Spleen (tissue), 11 donors: ENCODE measurements around the gene C4orf46. TPM values are rescaled to one million over a fixed set of nuclear protein-coding genes. Genes with fewer than 3 reads are reported as not detected.

Experiments used
- DNase-seq: peaks from one replicate; pipeline ENCODE4 v3.0.0-alpha.2; 2020
- H3K27ac ChIP-seq, 8 donors: fragments of 200-600 bp; sonication (generic) in 7 of 8; 1 replicate in 4 of 8; 2 replicates in 4 of 8; pipeline versions ENCODE4 v1.5.0 to v1.8.0; 2016 to 2021; ENCODE audit warnings: inconsistent platforms in 4 of 8, mild to moderate bottlenecking in 4 of 8, moderate library complexity in 1 of 8
- H3K27me3 ChIP-seq, 7 donors: fragments of 200-600 bp; sonication (generic) in 6 of 7; replicated peaks in 1 of 7; 1 replicate in 4 of 7; 2 replicates in 3 of 7; pipeline versions ENCODE4 v1.5.0 to v1.8.0; 2016 to 2021; ENCODE audit warnings: inconsistent platforms in 3 of 7, mild to moderate bottlenecking in 1 of 7
- H3K36me3 ChIP-seq, 6 donors: fragments of 200-600 bp; sonication (generic) in 5 of 6; 1 replicate in 4 of 6; 2 replicates in 2 of 6; pipeline versions ENCODE4 v1.5.0 to v1.8.0; 2016 to 2021; ENCODE audit warnings: inconsistent platforms in 2 of 6
- H3K4me1 ChIP-seq, 6 donors: fragments of 200-600 bp; sonication (generic) in 5 of 6; 1 replicate in 3 of 6; 2 replicates in 3 of 6; pipeline versions ENCODE4 v1.5.0 to v1.8.0; 2016 to 2021; ENCODE audit warnings: inconsistent platforms in 3 of 6
- H3K4me3 ChIP-seq, 8 donors: fragments of 200-600 bp; sonication (generic) in 7 of 8; 1 replicate in 4 of 8; 2 replicates in 4 of 8; pipeline versions ENCODE4 v1.5.0 to v1.8.0; 2016 to 2021; ENCODE audit warnings: inconsistent platforms in 4 of 8, mild to moderate bottlenecking in 4 of 8, moderate library complexity in 2 of 8
- H3K9me3 ChIP-seq, 8 donors: fragments of 200-600 bp; sonication (generic) in 7 of 8; 1 replicate in 4 of 8; 2 replicates in 4 of 8; pipeline versions ENCODE4 v1.5.0 to v1.8.0; 2016 to 2021; ENCODE audit warnings: inconsistent platforms in 4 of 8
- CTCF ChIP-seq, 11 experiments: fragments of 200-600 bp in 7 of 11; fragments of 450-650 bp in 4 of 11; sonication (generic) in 4 of 11; IDR thresholded peaks in 8 of 11; conservative IDR thresholded peaks in 3 of 11; 1 replicate in 7 of 11; 2 replicates in 4 of 11; pipeline versions ENCODE4 v1.4.0 to v1.8.0; 2016 to 2021; ENCODE audit warnings: antibody characterized with exemption in 11 of 11, inconsistent platforms in 4 of 11, mild to moderate bottlenecking in 1 of 11
- POLR2A ChIP-seq, 3 donors: fragments of 450-650 bp; IDR thresholded peaks; one replicate each; pipeline ENCODE4 v1.5.1; 2017; ENCODE audit warnings: antibody characterized with exemption in 3 of 3, mild to moderate bottlenecking in 1 of 3
- POLR2AphosphoS5 ChIP-seq, 3 donors: sonication (generic); formaldehyde crosslinking; IDR thresholded peaks; one replicate each; pipeline ENCODE4 v1.5.1; 2017; ENCODE audit warnings: antibody characterized with exemption in 3 of 3
- WGBS, 5 donors: extraction: QIAGEN DNeasy Blood & Tissue Kit in 3 of 5; methylation state at CpG; one replicate each; pipeline versions ENCODE4 v1.1.5 to v1.1.7; 2013 to 2018; 5-methylcytosine and 5-hydroxymethylcytosine counted together
- intact Hi-C: fragments of 100-400 bp; cut with DNase I; formaldehyde crosslinking; loops from one replicate; pipeline ENCODE4 v1.15.0; 2023; ENCODE audit warnings: low total_unique reads
- polyA plus RNA-seq, 3 donors: library from polyadenylated mRNA; stranded (reverse); fragments of 200-250 nt; gene quantifications; one replicate each; pipeline ENCODE4 v1.2.1, GENCODE V29; 2013
- total RNA-seq, 7 donors: library from RNA; depleted of rRNA in 3 of 7; stranded (reverse); fragments of >200 nt in 3 of 7; fragmentation: NEBNext Ultra II Directional in 4 of 7; extraction: Animal tissue kit (Norgen Biotek cat#: 25700) in 4 of 7; gene quantifications; one replicate each; pipeline versions ENCODE4 v1.1.0 to v1.2.1, GENCODE V29; 2016 to 2021
- donor health status: healthy with polysubstance abuse.
- donor health status: DM: no; HTN: no; CAD: no; lungs with moderate emphysema.
- donor health status: DM: no; HTN: no; CAD: no.
- donor health status: Bipolar disorder and iron deficiency.
- donor health status: healthy.
- donor health status: DM: no; HTN: no; CAD: no.
- donor health status: DM: yes; HTN: yes; CAD: no.

The C4orf46 gene
- total and polyA plus RNA-seq, 10 donors, result 1.9 to 7.4 (median 3.5) TPM

GRCh38 chr4:158710814-158711213 is 39.1 kb upstream of the C4orf46 start:
- no peak overlapping the region for H3K27ac ChIP-seq
- TF ChIP-seq CTCF (IDR thresholded peaks at IDR 0.05 in 8 of 11, conservative IDR thresholded peaks at IDR 0.05 in 3 of 11) (no peak), POLR2A (IDR thresholded peaks at IDR 0.05) (no peak), POLR2AphosphoS5 (IDR thresholded peaks at IDR 0.05) (no peak)
- H3K4me3 ChIP-seq, result no peak overlapping the region
- no peaks in the 10 kb centered on the region for H3K27me3 ChIP-seq
- H3K4me1 ChIP-seq, result no peaks in the 10 kb centered on the region
- DNase-seq, result no peak
- peaks cover 0 to 100% (median 91%) of the 10 kb centered on the region in 6 donors for H3K36me3 ChIP-seq
- no peaks in the 10 kb centered on the region for H3K9me3 ChIP-seq
- WGBS, 5 donors, result 73 to 89% (median 79%) methylated on average over 1 of the region's 1 CpG
- intact Hi-C loops, result no loop called here

- Histone ChIP-seq H3K27ac (no peak overlapping the region), H3K4me1 (no peaks in the 10 kb centered on the region), H3K9me3 (no peaks in the 10 kb centered on the region), H3K36me3 (peaks cover 0 to 89% (median 36%) of the 10 kb centered on the region in 6 donors), H3K27me3 (no peaks in the 10 kb centered on the region), H3K4me3 (no peak overlapping the region)
- intact Hi-C loops, result no loop called here
- TF ChIP-seq POLR2AphosphoS5 (IDR thresholded peaks at IDR 0.05) (no peak), POLR2A (IDR thresholded peaks at IDR 0.05) (no peak), CTCF (IDR thresholded peaks at IDR 0.05 in 8 of 11, conservative IDR thresholded peaks at IDR 0.05 in 3 of 11) (no peak)
- DNase-seq, result no peak
- 93 to 98% (median 96%) methylated on average over 4 of the region's 4 CpGs for WGBS, 5 donors
These were observed 32.6 kb upstream of the C4orf46 start for GRCh38 chr4:158704274-158704673.

GRCh38 chr4:158688813-158689212 is 17.1 kb upstream of the C4orf46 start:
- TF ChIP-seq POLR2A (IDR thresholded peaks at IDR 0.05) (no peak), CTCF (IDR thresholded peaks at IDR 0.05 in 8 of 11, conservative IDR thresholded peaks at IDR 0.05 in 3 of 11) (no peak)
- Histone ChIP-seq H3K36me3 (peaks cover 0 to 93% (median 23%) of the 10 kb centered on the region in 6 donors), H3K27ac (no peak overlapping the region), H3K4me1 (no peaks in the 10 kb centered on the region), H3K4me3 (no peak overlapping the region), H3K27me3 (no peaks in the 10 kb centered on the region), H3K9me3 (no peaks in the 10 kb centered on the region)
- 77 to 96% (median 81%) methylated on average over 1 of the region's 1 CpG for WGBS, 5 donors
- no peak for DNase-seq
- intact Hi-C loops, result no loop called here

GRCh38 chr4:158682066-158682465 is 10.4 kb upstream of the C4orf46 start:
- Histone ChIP-seq H3K4me1 (no peaks in the 10 kb centered on the region), H3K4me3 (no peak overlapping the region), H3K36me3 (peaks cover 0 to 68% (median 20%) of the 10 kb centered on the region in 6 donors), H3K27ac (no peak overlapping the region), H3K9me3 (no peaks in the 10 kb centered on the region), H3K27me3 (no peaks in the 10 kb centered on the region)
- intact Hi-C loops, result no loop called here
- 64 to 83% (median 69%) methylated on average over 2 of the region's 2 CpGs for WGBS, 5 donors
- DNase-seq, result no peak
- TF ChIP-seq POLR2A (IDR thresholded peaks at IDR 0.05) (no peak), POLR2AphosphoS5 (IDR thresholded peaks at IDR 0.05) (no peak), CTCF (IDR thresholded peaks at IDR 0.05 in 8 of 11, conservative IDR thresholded peaks at IDR 0.05 in 3 of 11) (no peak)
